HEK293 (cell line): ENCODE results near the gene PPHLN1.

ENCODE experiments used
- CTCF ChIP-seq: fragments of 450-650 bp; formaldehyde crosslinking; IDR thresholded peaks from 2 replicates; pipeline ENCODE4 v1.5.1; 2016; ENCODE audit warnings: missing biosample characterization, missing genetic modification characterization
- MYNN ChIP-seq: fragments of 450-650 bp; formaldehyde crosslinking; IDR thresholded peaks from 2 replicates; pipeline ENCODE4 v1.5.1; 2016; ENCODE audit warnings: missing biosample characterization, missing genetic modification characterization, borderline replicate concordance
- ZBTB1 ChIP-seq: fragments of 450-650 bp; formaldehyde crosslinking; IDR thresholded peaks from 2 replicates; pipeline ENCODE4 v1.5.1; 2016; ENCODE audit warnings: missing biosample characterization, missing genetic modification characterization
- ZNF362 ChIP-seq: fragments of 450-650 bp; formaldehyde crosslinking; IDR thresholded peaks from 2 replicates; pipeline ENCODE4 v1.5.1; 2016; ENCODE audit warnings: missing biosample characterization, missing genetic modification characterization
- ZNF610 ChIP-seq: fragments of 450-650 bp; formaldehyde crosslinking; IDR thresholded peaks from 2 replicates; pipeline ENCODE4 v1.5.1; 2016; ENCODE audit warnings: missing biosample characterization, missing genetic modification characterization, borderline replicate concordance

GRCh38 chr12:42446761-42447160 lies 120.8 kb downstream of the PPHLN1 start:
- TF ChIP-seq MYNN (tag by site-specific recombination) (no peak), ZNF610 (no peak), CTCF (tag by site-specific recombination) (no peak), ZBTB1 (tag by site-specific recombination) (no peak), ZNF362 (tag by site-specific recombination) (no peak)
